Ovary (tissue), 3 donors: ENCODE results near the gene CAMP.

Experiments used
- EP300 ChIP-seq: sonication (generic); formaldehyde crosslinking; IDR thresholded peaks from one replicate; pipeline ENCODE4 v1.6.1; 2017; ENCODE audit warnings: antibody characterized with exemption
- POLR2A ChIP-seq: fragments of 450-650 bp; IDR thresholded peaks from one replicate; pipeline ENCODE4 v1.6.1; 2017; ENCODE audit warnings: antibody characterized with exemption, mild to moderate bottlenecking, moderate library complexity
- TF ChIP-seq, protein P1 (sequence below), 3 donors: fragments of 450-650 bp in 2 of 3; fragments of 200-600 bp in 1 of 3; IDR thresholded peaks; one replicate each; pipeline versions ENCODE4 v1.5.1 to v1.8.0; 2016 to 2022; ENCODE audit warnings: antibody characterized with exemption in 3 of 3, mild to moderate bottlenecking in 1 of 3
- donor health status: DM: no; HTN: no; CAD: no.

DNA sequence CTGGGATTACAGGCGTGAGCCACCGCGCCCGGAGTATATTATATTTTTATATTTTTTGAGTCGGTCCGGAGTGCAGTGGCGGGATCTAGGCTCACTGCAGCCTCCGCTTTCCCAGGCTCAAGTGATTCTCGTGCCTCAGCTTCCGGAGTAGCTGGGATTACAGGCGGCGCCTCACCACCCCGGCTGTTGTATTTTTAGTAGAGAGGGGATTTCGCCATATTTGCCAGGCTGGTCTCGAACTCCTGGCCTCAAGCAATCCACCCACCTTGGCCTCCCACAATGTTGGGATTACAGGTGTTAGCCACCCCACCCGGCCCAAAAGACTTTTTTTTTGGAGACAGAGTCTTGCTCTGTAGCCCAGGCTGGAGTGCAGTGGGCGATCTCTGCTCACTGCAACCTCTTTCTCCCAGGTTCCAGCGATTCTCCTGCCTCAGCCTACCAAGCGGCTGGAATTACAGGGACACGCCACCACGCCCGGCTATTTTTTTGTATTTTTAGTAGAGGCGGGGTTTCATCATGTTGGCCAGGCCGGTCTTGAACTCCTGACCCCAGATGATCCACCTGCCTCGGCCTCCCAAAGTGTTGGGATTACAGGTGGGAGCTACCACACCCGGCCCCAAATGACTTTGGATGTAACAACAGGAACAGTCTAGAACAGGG lies 18.6 kb downstream of the CAMP start:
- TF ChIP-seq, protein P1, sequence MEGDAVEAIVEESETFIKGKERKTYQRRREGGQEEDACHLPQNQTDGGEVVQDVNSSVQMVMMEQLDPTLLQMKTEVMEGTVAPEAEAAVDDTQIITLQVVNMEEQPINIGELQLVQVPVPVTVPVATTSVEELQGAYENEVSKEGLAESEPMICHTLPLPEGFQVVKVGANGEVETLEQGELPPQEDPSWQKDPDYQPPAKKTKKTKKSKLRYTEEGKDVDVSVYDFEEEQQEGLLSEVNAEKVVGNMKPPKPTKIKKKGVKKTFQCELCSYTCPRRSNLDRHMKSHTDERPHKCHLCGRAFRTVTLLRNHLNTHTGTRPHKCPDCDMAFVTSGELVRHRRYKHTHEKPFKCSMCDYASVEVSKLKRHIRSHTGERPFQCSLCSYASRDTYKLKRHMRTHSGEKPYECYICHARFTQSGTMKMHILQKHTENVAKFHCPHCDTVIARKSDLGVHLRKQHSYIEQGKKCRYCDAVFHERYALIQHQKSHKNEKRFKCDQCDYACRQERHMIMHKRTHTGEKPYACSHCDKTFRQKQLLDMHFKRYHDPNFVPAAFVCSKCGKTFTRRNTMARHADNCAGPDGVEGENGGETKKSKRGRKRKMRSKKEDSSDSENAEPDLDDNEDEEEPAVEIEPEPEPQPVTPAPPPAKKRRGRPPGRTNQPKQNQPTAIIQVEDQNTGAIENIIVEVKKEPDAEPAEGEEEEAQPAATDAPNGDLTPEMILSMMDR (IDR thresholded peaks at IDR 0.05) = no peak
- TF ChIP-seq POLR2A = no peak
- no peak for TF ChIP-seq EP300
